GM21825 (cell line): Measurements from ENCODE around the gene OR2T3.
A peak's percentile ranks its signal among the peaks of the same experiment; 100 is the strongest.
"Not testable (repeated sequence)": the region's sequence is repeated elsewhere in the genome, so short reads cannot be mapped to it uniquely, and the experiment has no call there.

Experiments
- ATAC-seq: cut with Tn5 transposase; IDR thresholded peaks from one replicate; pipeline ENCODE4 v1.9.1; 2021; ENCODE audit warnings: mild to moderate bottlenecking, moderate library complexity; ENCODE audit not compliant: unreplicated experiment

The OR2T3 gene

GRCh38 chr1:248473051-248473450 lies at the start of gene OR2T3:
Gene OR2T3 (plus strand): TSS chr1:248473351. CDS start chr1:248473351, 0 bp downstream.
- not testable (repeated sequence) for ATAC-seq

- ATAC-seq, result peak; percentile 52
Measured at GRCh38 chr1:248427526-248428191, 45.5 kb upstream of the OR2T3 start.

- peak; percentile 99 for ATAC-seq
Measured at GRCh38 chr1:248428192-248428533, 45.0 kb upstream of the OR2T3 start.

GRCh38 chr1:248431683-248432082 lies 41.5 kb upstream of the OR2T3 start:
- not testable (repeated sequence) for ATAC-seq

- not testable (repeated sequence) for ATAC-seq
Measured at GRCh38 chr1:248432201-248432600, 41.0 kb upstream of the OR2T3 start.

- ATAC-seq, result not testable (repeated sequence)
Measured at GRCh38 chr1:248433811-248434415, 39.2 kb upstream of the OR2T3 start.

GRCh38 chr1:248434913-248435312 lies 38.2 kb upstream of the OR2T3 start:
- ATAC-seq, result peak; percentile 45

GRCh38 chr1:248436303-248436702 lies 36.8 kb upstream of the OR2T3 start:
- ATAC-seq, result not testable (repeated sequence)

GRCh38 chr1:248438668-248439067 lies 34.5 kb upstream of the OR2T3 start:
- ATAC-seq, result not testable (repeated sequence)

- not testable (repeated sequence) for ATAC-seq
Measured at GRCh38 chr1:248439283-248439682, 33.9 kb upstream of the OR2T3 start.

- ATAC-seq, result not testable (repeated sequence)
Measured at GRCh38 chr1:248442500-248443277, 30.5 kb upstream of the OR2T3 start.

GRCh38 chr1:248444603-248445002 lies 28.5 kb upstream of the OR2T3 start:
- not testable (repeated sequence) for ATAC-seq

GRCh38 chr1:248445399-248445798 lies 27.8 kb upstream of the OR2T3 start, which contains the start of gene OR2T2:
Gene OR2T2 (plus strand): TSS chr1:248445637. CDS start chr1:248452798, 7,161 bp downstream.
- ATAC-seq, result not testable (repeated sequence)

GRCh38 chr1:248448409-248449074 lies 24.6 kb upstream of the OR2T3 start:
- ATAC-seq, result peak; percentile 55

- not testable (repeated sequence) for ATAC-seq
Measured at GRCh38 chr1:248449821-248450465, 23.2 kb upstream of the OR2T3 start.

GRCh38 chr1:248450466-248451145 lies 22.5 kb upstream of the OR2T3 start:
- peak; percentile 58 for ATAC-seq

GRCh38 chr1:248453619-248454018 lies 19.5 kb upstream of the OR2T3 start:
- not testable (repeated sequence) for ATAC-seq

- not testable (repeated sequence) for ATAC-seq
Measured at GRCh38 chr1:248455045-248455444, 18.1 kb upstream of the OR2T3 start.

- ATAC-seq, result not testable (repeated sequence)
Measured at GRCh38 chr1:248456635-248457034, 16.5 kb upstream of the OR2T3 start.

GRCh38 chr1:248459117-248459516 lies 14.0 kb upstream of the OR2T3 start:
- ATAC-seq, result not testable (repeated sequence)
